Endothelial cell (in vitro differentiated cells): ENCODE measurements around the gene IST1. TPM values are rescaled to one million over a fixed set of nuclear protein-coding genes. Genes with fewer than 3 reads are reported as not detected.

Experiments
- DNase-seq: peaks from one replicate; pipeline ENCODE4 v3.0.0; 2021; ENCODE audit warnings: low spot score
- H3K27ac Mint-ChIP-seq: one replicate; pipeline ENCODE4 v1.8.0; 2021; ENCODE audit warnings: mixed read lengths, inconsistent platforms; ENCODE audit not compliant: unreplicated experiment
- H3K27me3 Mint-ChIP-seq: one replicate; pipeline ENCODE4 v1.8.0; 2021; ENCODE audit warnings: mild to moderate bottlenecking, moderate library complexity, mixed read lengths, inconsistent platforms; ENCODE audit not compliant: unreplicated experiment
- H3K36me3 Mint-ChIP-seq: one replicate; pipeline ENCODE4 v1.8.0; 2021; ENCODE audit warnings: mild to moderate bottlenecking, low read depth, mixed read lengths, inconsistent platforms; ENCODE audit not compliant: unreplicated experiment
- H3K4me1 Mint-ChIP-seq: one replicate; pipeline ENCODE4 v1.8.0; 2021; ENCODE audit warnings: mild to moderate bottlenecking, mixed read lengths, inconsistent platforms; ENCODE audit not compliant: unreplicated experiment
- H3K4me3 Mint-ChIP-seq: one replicate; pipeline ENCODE4 v1.8.0; 2021; ENCODE audit warnings: mild to moderate bottlenecking, mixed read lengths, inconsistent platforms; ENCODE audit not compliant: unreplicated experiment
- H3K9me3 Mint-ChIP-seq: one replicate; pipeline ENCODE4 v1.8.0; 2021; ENCODE audit warnings: mixed read lengths, inconsistent platforms; ENCODE audit not compliant: unreplicated experiment
- CTCF ChIP-seq: fragments of 200-600 bp; sonication (generic); IDR thresholded peaks from one replicate; pipeline ENCODE4 v1.5.0; 2021; ENCODE audit warnings: antibody characterized with exemption; ENCODE audit not compliant: unreplicated experiment
- total RNA-seq: library from RNA; stranded (reverse); fragmentation: NEBNext Ultra II Directional; extraction: Animal tissue kit (Norgen Biotek cat#: 25700); gene quantifications from one replicate; pipeline ENCODE4 v1.2.1, GENCODE V29; 2021; ENCODE audit not compliant: unreplicated experiment

Gene IST1
- total RNA-seq, 1 donor from 2014 or later: 247 TPM

DNA sequence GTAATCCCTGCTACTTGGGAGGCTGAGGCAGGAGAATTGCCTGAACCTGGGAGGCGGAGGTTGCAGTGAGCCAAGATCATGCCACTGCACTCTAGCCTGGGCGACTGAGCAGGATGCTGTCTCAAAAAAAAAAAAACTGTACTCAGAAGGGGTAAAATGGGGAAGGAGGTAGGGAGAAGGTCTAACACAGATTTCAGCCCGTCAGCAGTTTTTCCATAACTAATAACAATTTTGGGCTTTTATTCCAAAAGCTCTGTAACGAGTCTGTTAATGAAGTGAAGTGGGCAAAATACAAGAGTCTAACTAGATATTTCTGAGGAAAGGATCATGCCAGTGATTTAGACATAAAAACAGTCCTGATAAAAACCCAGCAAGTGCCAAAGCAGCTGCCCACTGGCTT, 22.1 kb upstream of the IST1 start:
- no peak for TF ChIP-seq CTCF
- H3K4me1 Mint-ChIP-seq: no peaks in the 10 kb centered on the region
- H3K36me3 Mint-ChIP-seq: peaks cover 7% of the 10 kb centered on the region
- DNase-seq: no peak
- H3K9me3 Mint-ChIP-seq: no peaks in the 10 kb centered on the region
- H3K27ac Mint-ChIP-seq: no peak overlapping the region
- H3K4me3 Mint-ChIP-seq: no peak overlapping the region
- H3K27me3 Mint-ChIP-seq: no peaks in the 10 kb centered on the region

GRCh38 chr16:71878911-71879310, 16.4 kb upstream of the IST1 start:
- TF ChIP-seq CTCF: no peak
- H3K36me3 Mint-ChIP-seq: peaks cover 15% of the 10 kb centered on the region
- H3K27me3 Mint-ChIP-seq: peaks cover 4% of the 10 kb centered on the region
- H3K27ac Mint-ChIP-seq: no peak overlapping the region
- no peaks in the 10 kb centered on the region for H3K9me3 Mint-ChIP-seq
- DNase-seq: no peak
- peak overlapping the region; percentile 75 for H3K4me3 Mint-ChIP-seq
- H3K4me1 Mint-ChIP-seq: peaks cover 33% of the 10 kb centered on the region

GRCh38 chr16:71880176-71880575, 15.2 kb upstream of the IST1 start:
- peaks cover 4% of the 10 kb centered on the region for H3K27me3 Mint-ChIP-seq
- TF ChIP-seq CTCF: no peak
- H3K4me3 Mint-ChIP-seq: no peak overlapping the region
- H3K27ac Mint-ChIP-seq: no peak overlapping the region
- H3K9me3 Mint-ChIP-seq: no peaks in the 10 kb centered on the region
- H3K36me3 Mint-ChIP-seq: peaks cover 15% of the 10 kb centered on the region
- H3K4me1 Mint-ChIP-seq: peaks cover 33% of the 10 kb centered on the region
- DNase-seq: no peak

DNA sequence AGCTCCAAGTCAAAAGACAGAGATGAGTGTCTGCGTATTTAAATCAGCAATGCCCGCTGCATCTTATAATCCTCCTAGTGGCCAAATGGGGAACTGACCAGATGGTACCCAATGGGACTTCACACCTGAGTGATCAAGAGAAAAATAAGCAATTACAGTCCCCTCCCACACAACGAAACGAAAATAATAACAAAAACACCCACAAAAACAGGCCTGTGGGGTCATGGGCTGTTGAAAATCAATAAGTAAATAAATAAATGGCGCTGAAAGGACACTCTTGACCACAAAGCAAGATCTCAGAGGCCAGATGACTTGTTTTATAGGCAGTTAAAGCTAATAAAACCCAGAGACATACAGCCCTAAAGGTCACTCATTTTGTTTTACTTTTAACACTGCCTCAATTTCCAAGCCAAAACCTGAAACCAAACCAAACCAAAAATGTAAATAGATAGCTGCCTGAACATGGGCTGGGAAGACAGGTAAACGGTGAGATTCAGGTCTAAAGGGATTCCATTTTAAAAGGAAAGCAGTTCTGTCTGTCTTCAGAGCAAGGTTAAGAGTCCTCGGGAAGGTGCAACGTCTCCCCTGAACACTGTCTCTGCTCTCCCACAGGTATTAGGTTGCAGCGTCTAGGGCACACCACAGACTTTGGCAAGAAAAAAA, 12.7 kb upstream of the IST1 start:
- H3K4me1 Mint-ChIP-seq: peaks cover 33% of the 10 kb centered on the region
- H3K36me3 Mint-ChIP-seq: peaks cover 15% of the 10 kb centered on the region
- TF ChIP-seq CTCF: peak; percentile 89
- peak overlapping the region; percentile 67 for H3K27ac Mint-ChIP-seq
- H3K9me3 Mint-ChIP-seq: no peaks in the 10 kb centered on the region
- peak; percentile 74 for DNase-seq
- H3K27me3 Mint-ChIP-seq: peaks cover 4% of the 10 kb centered on the region
- peak overlapping the region; percentile 93 for H3K4me3 Mint-ChIP-seq

DNA sequence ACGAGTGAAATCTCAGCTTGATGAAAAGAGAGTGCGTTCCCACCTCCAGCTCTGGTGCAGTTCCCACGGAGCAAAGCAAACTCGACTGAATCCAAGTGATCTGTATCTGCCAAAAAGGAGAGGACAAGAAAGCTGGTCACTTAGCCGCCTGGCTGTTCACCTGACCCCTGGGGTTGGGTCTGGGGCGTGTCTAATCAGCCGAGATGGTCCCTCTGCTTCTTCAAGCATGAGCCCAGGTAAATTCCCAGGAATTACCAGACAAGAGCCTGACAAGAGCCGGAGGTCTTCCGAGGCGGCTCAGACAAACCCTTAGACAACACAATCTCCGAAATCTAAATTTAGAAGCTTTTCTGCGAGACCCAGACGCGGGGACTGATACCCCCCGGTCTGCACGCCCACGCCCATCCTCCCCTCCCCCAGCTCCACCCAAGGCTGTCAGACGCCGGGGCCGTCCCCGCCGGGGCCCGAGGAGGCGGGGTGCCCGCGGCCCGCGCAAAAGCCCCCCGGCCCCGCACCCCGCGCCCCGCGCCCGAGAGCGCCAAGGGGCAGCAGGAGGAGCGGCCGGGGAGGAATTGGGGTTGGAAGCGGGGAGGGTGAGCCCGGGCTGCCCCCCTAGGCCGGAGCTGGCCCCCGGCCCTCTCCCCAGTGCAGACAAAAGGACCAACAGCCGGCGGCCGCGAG, 12.0 kb upstream of the IST1 start:
- H3K4me3 Mint-ChIP-seq: peak overlapping the region; percentile 93
- peak; percentile 47 for DNase-seq
- H3K4me1 Mint-ChIP-seq: peaks cover 33% of the 10 kb centered on the region
- H3K27ac Mint-ChIP-seq: peak overlapping the region; percentile 67
- no peak for TF ChIP-seq CTCF
- no peaks in the 10 kb centered on the region for H3K9me3 Mint-ChIP-seq
- H3K36me3 Mint-ChIP-seq: peaks cover 15% of the 10 kb centered on the region
- peaks cover 4% of the 10 kb centered on the region for H3K27me3 Mint-ChIP-seq
